Measurements from ENCODE around the gene PLEKHH2.

The PLEKHH2 gene

DNA sequence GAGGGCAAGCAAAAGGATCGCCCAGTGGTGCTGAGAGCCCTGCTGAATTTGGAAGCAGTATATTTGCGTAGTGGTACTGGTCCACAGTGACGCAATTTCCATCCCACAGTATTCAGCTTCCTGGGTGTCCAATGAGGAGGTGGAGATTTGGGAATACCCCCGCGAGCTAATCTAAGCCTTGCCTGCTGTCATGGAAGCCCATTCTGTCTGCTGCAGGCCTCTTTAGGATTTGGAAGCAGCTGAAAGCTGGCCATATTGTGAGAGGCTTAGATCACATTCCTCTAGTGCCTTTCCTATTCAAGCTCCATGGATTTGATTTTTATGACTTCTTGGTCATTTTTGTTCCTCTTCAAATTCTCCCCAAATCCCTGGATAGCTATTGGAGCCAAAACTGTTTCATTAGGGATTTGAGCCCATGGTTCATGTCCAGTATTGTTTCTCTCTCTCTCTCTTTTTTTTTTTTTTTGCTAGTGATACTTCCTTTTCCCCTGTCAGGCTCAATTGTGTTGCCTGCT lies 114.5 kb downstream of the PLEKHH2 start:
- DNase-seq (ENCODE audit: extremely low read depth, insufficient read length) = no peak

DNA sequence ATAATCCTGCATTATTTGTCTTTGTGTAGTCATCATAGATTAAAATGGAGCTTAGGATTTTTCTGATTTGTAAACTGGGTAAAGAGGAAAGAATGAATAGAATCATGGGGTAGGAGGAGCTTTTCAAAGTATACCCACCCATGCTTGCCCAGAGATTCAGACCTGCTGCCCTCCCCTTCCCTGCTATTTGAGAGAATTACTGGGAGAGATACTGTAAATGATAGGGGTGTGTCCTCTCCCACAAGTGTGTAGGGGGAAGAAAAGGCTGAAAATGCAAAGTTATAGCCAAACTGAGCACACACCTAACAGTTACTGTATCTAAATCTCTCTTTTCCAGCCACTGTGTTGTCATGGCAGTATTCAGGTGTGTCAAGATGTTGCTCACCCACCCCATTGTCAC lies 115.2 kb downstream of the PLEKHH2 start:
- TF ChIP-seq, protein P1, sequence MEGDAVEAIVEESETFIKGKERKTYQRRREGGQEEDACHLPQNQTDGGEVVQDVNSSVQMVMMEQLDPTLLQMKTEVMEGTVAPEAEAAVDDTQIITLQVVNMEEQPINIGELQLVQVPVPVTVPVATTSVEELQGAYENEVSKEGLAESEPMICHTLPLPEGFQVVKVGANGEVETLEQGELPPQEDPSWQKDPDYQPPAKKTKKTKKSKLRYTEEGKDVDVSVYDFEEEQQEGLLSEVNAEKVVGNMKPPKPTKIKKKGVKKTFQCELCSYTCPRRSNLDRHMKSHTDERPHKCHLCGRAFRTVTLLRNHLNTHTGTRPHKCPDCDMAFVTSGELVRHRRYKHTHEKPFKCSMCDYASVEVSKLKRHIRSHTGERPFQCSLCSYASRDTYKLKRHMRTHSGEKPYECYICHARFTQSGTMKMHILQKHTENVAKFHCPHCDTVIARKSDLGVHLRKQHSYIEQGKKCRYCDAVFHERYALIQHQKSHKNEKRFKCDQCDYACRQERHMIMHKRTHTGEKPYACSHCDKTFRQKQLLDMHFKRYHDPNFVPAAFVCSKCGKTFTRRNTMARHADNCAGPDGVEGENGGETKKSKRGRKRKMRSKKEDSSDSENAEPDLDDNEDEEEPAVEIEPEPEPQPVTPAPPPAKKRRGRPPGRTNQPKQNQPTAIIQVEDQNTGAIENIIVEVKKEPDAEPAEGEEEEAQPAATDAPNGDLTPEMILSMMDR (IDR thresholded peaks at IDR 0.05; ENCODE audit: insufficient read depth, low read length, poor library complexity, severe bottlenecking) = no peak
- Histone ChIP-seq H3K4me3 (replicated peaks; ENCODE audit: low read depth, low read length) (no peak overlapping the region), H3K27me3 (replicated peaks; ENCODE audit: control insufficient read depth, insufficient read depth, low read length) (no peaks in the 10 kb centered on the region), H3K36me3 (ENCODE audit: control insufficient read depth, insufficient read depth, low read length) (no peaks in the 10 kb centered on the region)
- DNase-seq (ENCODE audit: extremely low read depth, insufficient read length) = no peak

More for the DNA sequence above, 114.5 kb downstream of the PLEKHH2 start:
- H3K4me3 ChIP-seq (replicated peaks; ENCODE audit: low read depth, low read length) = no peak overlapping the region
- no peaks in the 10 kb centered on the region for H3K36me3 ChIP-seq (ENCODE audit: control insufficient read depth, insufficient read depth, low read length)
- TF ChIP-seq, protein P1 (IDR thresholded peaks at IDR 0.05; ENCODE audit: insufficient read depth, low read length, poor library complexity, severe bottlenecking) = no peak
- H3K27me3 ChIP-seq (replicated peaks; ENCODE audit: control insufficient read depth, insufficient read depth, low read length) = no peaks in the 10 kb centered on the region

DNA sequence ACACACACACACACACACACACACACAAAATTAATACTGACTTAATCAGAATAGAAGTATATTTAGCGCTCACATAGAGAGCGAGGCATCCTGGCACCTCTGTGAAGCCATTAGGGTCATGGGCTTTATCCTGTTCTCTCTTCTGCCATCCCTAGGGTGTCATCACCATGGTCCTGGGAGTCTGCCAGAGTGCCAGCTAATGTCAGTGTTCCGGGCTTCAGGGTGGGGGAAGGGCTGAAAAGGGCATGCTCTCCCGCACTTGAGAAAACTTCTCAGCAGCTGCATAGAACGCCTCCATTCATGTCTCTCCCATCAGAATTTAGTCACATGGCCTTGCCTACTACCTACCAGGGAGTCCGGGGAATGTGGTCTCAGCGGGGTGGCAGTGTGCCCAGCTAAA lies 117.1 kb downstream of the PLEKHH2 start:
- Histone ChIP-seq H3K4me3 (replicated peaks; ENCODE audit: low read depth, low read length) (no peak overlapping the region), H3K27me3 (replicated peaks; ENCODE audit: control insufficient read depth, insufficient read depth, low read length) (no peaks in the 10 kb centered on the region), H3K36me3 (ENCODE audit: control insufficient read depth, insufficient read depth, low read length) (no peaks in the 10 kb centered on the region)
- DNase-seq (ENCODE audit: extremely low read depth, insufficient read length) = no peak
- TF ChIP-seq, protein P1 (IDR thresholded peaks at IDR 0.05; ENCODE audit: insufficient read depth, low read length, poor library complexity, severe bottlenecking) = no peak

DNA sequence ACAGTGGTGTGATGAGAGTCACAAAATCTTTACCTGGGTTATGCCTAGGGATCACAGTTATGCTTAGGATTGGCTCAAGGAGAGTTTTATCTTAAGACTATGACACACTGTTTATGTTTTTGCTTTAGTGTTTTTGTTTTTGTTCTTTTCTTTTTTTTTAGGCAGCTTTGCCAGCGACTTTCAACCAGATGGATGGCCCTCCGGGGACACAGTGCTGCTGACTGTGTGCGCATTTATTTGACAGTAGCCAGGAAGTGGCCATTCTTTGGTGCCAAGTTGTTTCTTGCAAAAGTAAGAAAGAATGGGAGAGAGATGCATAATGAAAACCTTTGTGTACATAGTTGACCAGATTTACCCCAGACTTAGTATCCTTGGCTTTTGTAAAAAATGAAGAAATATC lies 121.7 kb downstream of the PLEKHH2 start:
- no peak for DNase-seq (ENCODE audit: extremely low read depth, insufficient read length)
- H3K27me3 ChIP-seq (replicated peaks; ENCODE audit: control insufficient read depth, insufficient read depth, low read length) = no peaks in the 10 kb centered on the region
- TF ChIP-seq, protein P1 (IDR thresholded peaks at IDR 0.05; ENCODE audit: insufficient read depth, low read length, poor library complexity, severe bottlenecking) = no peak
- H3K4me3 ChIP-seq (replicated peaks; ENCODE audit: low read depth, low read length) = no peak overlapping the region
- no peaks in the 10 kb centered on the region for H3K36me3 ChIP-seq (ENCODE audit: control insufficient read depth, insufficient read depth, low read length)

DNA sequence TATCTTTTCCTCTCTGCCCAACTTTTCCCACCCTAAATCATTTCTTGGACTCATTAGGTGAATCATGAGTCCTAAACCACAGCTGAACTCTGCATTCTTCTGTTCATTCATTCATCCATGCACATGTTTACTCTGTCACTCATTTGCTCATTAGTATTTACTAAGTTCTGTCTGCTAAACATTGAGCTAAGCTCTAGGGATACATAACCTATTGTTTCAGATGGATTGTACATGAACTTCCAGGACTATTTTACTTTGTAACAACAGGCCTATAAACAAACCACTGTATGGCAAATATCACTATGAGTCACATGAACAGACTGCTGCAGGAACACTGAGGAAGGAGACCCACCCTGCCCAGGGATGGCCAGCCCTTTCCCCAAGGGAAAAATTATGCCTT lies 122.1 kb downstream of the PLEKHH2 start:
- TF ChIP-seq, protein P1 (IDR thresholded peaks at IDR 0.05; ENCODE audit: insufficient read depth, low read length, poor library complexity, severe bottlenecking) = no peak
- Histone ChIP-seq H3K36me3 (ENCODE audit: control insufficient read depth, insufficient read depth, low read length) (no peaks in the 10 kb centered on the region), H3K4me3 (replicated peaks; ENCODE audit: low read depth, low read length) (no peak overlapping the region), H3K27me3 (replicated peaks; ENCODE audit: control insufficient read depth, insufficient read depth, low read length) (no peaks in the 10 kb centered on the region)
- no peak for DNase-seq (ENCODE audit: extremely low read depth, insufficient read length)

DNA sequence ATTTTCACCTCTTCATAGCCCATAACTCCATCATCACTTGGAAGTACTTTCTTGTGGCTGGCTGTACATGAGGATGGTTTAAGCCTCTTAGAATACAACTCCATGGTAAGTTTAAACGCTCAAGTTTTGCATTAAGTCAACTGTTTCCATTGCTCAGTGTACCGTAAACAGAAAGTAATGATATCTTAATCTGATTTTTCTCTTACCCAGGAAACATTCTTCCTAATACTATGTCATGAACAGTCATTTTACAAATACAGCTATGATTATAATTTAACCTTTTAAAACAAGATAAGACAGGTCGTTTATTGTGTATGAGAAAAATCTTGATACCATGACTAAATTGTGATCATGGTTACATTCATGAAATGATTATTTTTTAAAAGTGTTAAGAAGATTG lies 125.2 kb downstream of the PLEKHH2 start:
- H3K27me3 ChIP-seq (replicated peaks; ENCODE audit: control insufficient read depth, insufficient read depth, low read length) = no peaks in the 10 kb centered on the region
- TF ChIP-seq, protein P1 (IDR thresholded peaks at IDR 0.05; ENCODE audit: insufficient read depth, low read length, poor library complexity, severe bottlenecking) = no peak
- no peaks in the 10 kb centered on the region for H3K36me3 ChIP-seq (ENCODE audit: control insufficient read depth, insufficient read depth, low read length)
- H3K4me3 ChIP-seq (replicated peaks; ENCODE audit: low read depth, low read length) = no peak overlapping the region
- no peak for DNase-seq (ENCODE audit: extremely low read depth, insufficient read length)

Measured in GM06990 (cell line).